GM12878 (cell line): ENCODE data around the gene MSI2. TPM values are rescaled to one million over a fixed set of nuclear protein-coding genes. Genes with fewer than 3 reads are reported as not detected.

Experiments
- ATAC-seq: fragments of 200-7000 bp; cut with Tn5 transposase; 3 replicates; pipeline ENCODE4 v1.9.1; 2020; ENCODE audit warnings: mild to moderate bottlenecking, moderate library complexity
- BruUV-seq: library from RNA; stranded (reverse); fragments of 400-500 nt; replicated peaks from 2 replicates; lab custom pipeline; 2021; lab: Mats Ljungman, UMichigan
- CTCF ChIA-PET: fragments of 300-600 bp; sonication (Branson Sonifier 250); formaldehyde crosslinking; extraction: SDS; loops from one replicate; lab custom pipeline; 2021; ENCODE audit warnings: inconsistent platforms; lab: Yijun Ruan, JAX
- POLR2A ChIA-PET: fragments of 350-600 bp; formaldehyde crosslinking; extraction: SDS; loops from one replicate; lab custom pipeline; 2021; ENCODE audit warnings: inconsistent platforms; lab: Charles Lee
- RAD21 ChIA-PET: fragments of 300-600 bp; sonication (Branson Sonifier 250); formaldehyde crosslinking; loops from one replicate; lab custom pipeline; 2023; ENCODE audit warnings: antibody characterized with exemption; ENCODE audit not compliant: unreplicated experiment; lab: Charles Lee
- SMC1A ChIA-PET: fragments of 300-600 bp; sonication (Branson Sonifier 250); formaldehyde crosslinking; loops from one replicate; lab custom pipeline; 2023; ENCODE audit not compliant: unreplicated experiment, uncharacterized antibody; lab: Charles Lee
- DNase-seq: peaks from one replicate; pipeline ENCODE4 v3.0.0-alpha.2; 2011; ENCODE audit warnings: low read depth, low spot score
- FAIRE-seq: peaks from 3 replicates; lab custom pipeline; 2011; peaks lifted over from hg19 to GRCh38; lab: Jason Lieb, UNC
- H2AFZ ChIP-seq: 2 replicates; pipeline ENCODE4 v1.6.0; 2011; ENCODE audit warnings: low read depth, low read length, control low read depth; ENCODE audit not compliant: control insufficient read depth
- H3K27ac ChIP-seq: 2 replicates; pipeline ENCODE4 v1.5.1; 2011; ENCODE audit warnings: control low read depth; ENCODE audit not compliant: control insufficient read depth, insufficient read depth
- H3K27me3 ChIP-seq, 2 experiments: replicated peaks in 1 of 2; 2 replicates each; pipeline versions ENCODE4 v1.6.0 to v1.6.1; 2011; ENCODE audit warnings: low read length in 1 of 2; ENCODE audit not compliant: control insufficient read depth in 2 of 2, insufficient read depth in 2 of 2
- H3K36me3 ChIP-seq, 2 experiments: 2 replicates each; pipeline ENCODE4 v1.5.1; 2011; ENCODE audit warnings: low read length in 1 of 2; ENCODE audit not compliant: control insufficient read depth in 2 of 2, insufficient read depth in 2 of 2
- H3K4me1 ChIP-seq: 2 replicates; pipeline ENCODE4 v1.6.1; 2011; ENCODE audit warnings: mild to moderate bottlenecking, low read length, moderate library complexity, mixed read lengths; ENCODE audit not compliant: control insufficient read depth, insufficient read depth
- H3K4me2 ChIP-seq: 2 replicates; pipeline ENCODE4 v1.6.0; 2011; ENCODE audit warnings: control low read depth; ENCODE audit not compliant: control insufficient read depth, insufficient read depth
- H3K4me3 ChIP-seq: fragments of 200-600 bp; sonication (generic); 2 replicates; pipeline ENCODE4 v1.5.1; 2016
- H3K79me2 ChIP-seq: 2 replicates; pipeline ENCODE4 v1.6.0; 2011; ENCODE audit warnings: low read length; ENCODE audit not compliant: control insufficient read depth, insufficient read depth
- H3K9ac ChIP-seq: 2 replicates; pipeline ENCODE4 v1.8.0; 2011; ENCODE audit warnings: low read length, control low read depth, mixed read lengths; ENCODE audit not compliant: control insufficient read depth, insufficient read depth
- H3K9me3 ChIP-seq: replicated peaks from 3 replicates; pipeline ENCODE4 v1.5.1; 2011; ENCODE audit warnings: mild to moderate bottlenecking, low read length; ENCODE audit not compliant: control insufficient read depth, insufficient read depth
- H4K20me1 ChIP-seq: 2 replicates; pipeline ENCODE4 v1.6.0; 2011; ENCODE audit not compliant: control insufficient read depth, insufficient read depth
- ASH2L ChIP-seq: fragments of 300-600, 200-600 bp; sonication (generic); IDR thresholded peaks from 2 replicates; pipeline ENCODE4 v1.6.1; 2017; ENCODE audit warnings: low read depth, mild to moderate bottlenecking, borderline replicate concordance
- ATF7 ChIP-seq: fragments of 450-650 bp; IDR thresholded peaks from 2 replicates; pipeline ENCODE4 v1.6.1; 2016; ENCODE audit warnings: low read depth, mild to moderate bottlenecking
- CHD1 ChIP-seq: IDR thresholded peaks from 2 replicates; pipeline ENCODE4 v1.6.1; 2012; ENCODE audit warnings: low read depth, low read length, improper control_type of control experiment
- CHD4 ChIP-seq: fragments of 200-600 bp; sonication (generic); IDR thresholded peaks from 2 replicates; pipeline ENCODE4 v1.6.1; 2016; ENCODE audit warnings: mild to moderate bottlenecking
- EGR1 ChIP-seq, 2 experiments: IDR thresholded peaks; 1 replicate in 1 of 2; 2 replicates in 1 of 2; pipeline ENCODE4 v1.6.1; 2011 to 2012; ENCODE audit warnings: low read depth in 2 of 2, low read length in 2 of 2, borderline replicate concordance in 1 of 2, mild to moderate bottlenecking in 1 of 2, moderate library complexity in 1 of 2
- FOXK2 ChIP-seq: fragments of 450-650 bp; IDR thresholded peaks from 2 replicates; pipeline ENCODE4 v1.6.1; 2017; ENCODE audit warnings: mild to moderate bottlenecking, moderate library complexity
- GATAD2B ChIP-seq: fragments of 450-650 bp; conservative IDR thresholded peaks from 2 replicates; pipeline ENCODE4 v1.6.1; 2017; ENCODE audit warnings: low read depth, mild to moderate bottlenecking, moderate library complexity
- HSF1 ChIP-seq: fragments of 150-350 bp; IDR thresholded peaks from 2 replicates; pipeline ENCODE4 v1.6.1; 2014; ENCODE audit warnings: mild to moderate bottlenecking, low read depth, low read length
- KLF5 ChIP-seq: fragments of 450-650 bp; IDR thresholded peaks from 2 replicates; pipeline ENCODE4 v1.6.1; 2014; ENCODE audit warnings: mild to moderate bottlenecking; ENCODE audit not compliant: partially characterized antibody
- MTA3 ChIP-seq: IDR thresholded peaks from 2 replicates; pipeline ENCODE4 v1.6.1; 2012; ENCODE audit warnings: low read length, inconsistent platforms, borderline replicate concordance
- RFX5 ChIP-seq: IDR thresholded peaks from 2 replicates; pipeline ENCODE4 v1.6.1; 2011; ENCODE audit warnings: low read depth, low read length, improper control_type of control experiment
- SMAD1 ChIP-seq: fragments of 450-650 bp; IDR thresholded peaks from 2 replicates; pipeline ENCODE4 v1.6.1; 2018; ENCODE audit warnings: mild to moderate bottlenecking, low read depth; ENCODE audit not compliant: partially characterized antibody
- USF2 ChIP-seq: IDR thresholded peaks from 2 replicates; pipeline ENCODE4 v1.6.1; 2011; ENCODE audit warnings: low read depth, low read length, improper control_type of control experiment, borderline replicate concordance
- ZBED1 ChIP-seq: IDR thresholded peaks from 2 replicates; pipeline ENCODE4 v1.6.1; 2016; ENCODE audit warnings: borderline replicate concordance
- ZNF622 ChIP-seq: fragments of 450-650 bp; IDR thresholded peaks from 2 replicates; pipeline ENCODE4 v1.6.1; 2017; ENCODE audit warnings: mild to moderate bottlenecking, inconsistent platforms
- ZZZ3 ChIP-seq: IDR thresholded peaks from 2 replicates; pipeline ENCODE4 v1.6.1; 2011; ENCODE audit warnings: low read depth; ENCODE audit not compliant: control insufficient read depth, insufficient read length
- WGBS: methylation state at CpG from one replicate; pipeline ENCODE4 v1.1.6; 2016; ENCODE audit warnings: low lambda C conversion rate; ENCODE audit not compliant: insufficient replicate concordance, insufficient coverage; ENCODE audit errors: missing lambda C conversion rate; 5-methylcytosine and 5-hydroxymethylcytosine counted together
- in situ Hi-C: fragments of 300-500 bp; cut with MboI; formaldehyde crosslinking; loops from 9 replicates; pipeline ENCODE4 v1.14.3; 2018; ENCODE audit warnings: mixed read lengths
- intact Hi-C: fragments of 100-400 bp; cut with micrococcal nuclease; formaldehyde crosslinking; loops from one replicate; pipeline ENCODE4 v1.14.2; 2022; ENCODE audit not compliant: unreplicated experiment
- polyA plus RNA-seq, 11 experiments: library from polyadenylated mRNA; depleted of rRNA in 4 of 11; unstranded in 6 of 11; stranded (reverse) in 5 of 11; fragments of >200 nt; fragmentation: Nextera tagmentation in 4 of 11; fragmentation: Illumina TruSeq in 1 of 11; extraction: Ambion mirVana in 4 of 11; extraction: Trizol in 1 of 11; gene quantifications; 1 replicate in 1 of 11; 2 replicates in 10 of 11; pipeline versions ENCODE4 v1.2.1 to v1.2.3, GENCODE V29; 2011 to 2016; ENCODE audit warnings: inconsistent platforms in 2 of 11, missing spikeins in 2 of 11, low read depth in 1 of 11
- total RNA-seq, 4 experiments: library from RNA; depleted of rRNA in 3 of 4; stranded (reverse); fragments of >200 nt in 3 of 4; fragmentation: Illumina TruSeq in 1 of 4; extraction: Trizol in 1 of 4; gene quantifications; 2 replicates each; pipeline versions ENCODE4 v1.2.1 to v1.2.3, GENCODE V29; 2013 to 2021
- TF ChIP-seq, protein P1 (sequence below): IDR thresholded peaks from 2 replicates; pipeline ENCODE4 v1.6.1; 2012; ENCODE audit warnings: low read depth, low read length, improper control_type of control experiment

The MSI2 gene
- total and polyA plus RNA-seq, 10 of the 15 experiments (the other 5 are each of a cell fraction or from before 2014, with no cell fraction given): 6.1 to 76.1 (median 42.0) TPM

- Histone ChIP-seq H3K9me3 (no peaks in the 10 kb centered on the region; the same call in none of the 3 replicates), H3K4me2 (no peak overlapping the region), H4K20me1 (no peaks in the 10 kb centered on the region), H3K9ac (no peak overlapping the region), H3K4me3 (no peak overlapping the region), H3K27ac (no peak overlapping the region), H3K79me2 (no peaks in the 10 kb centered on the region), H3K27me3 (no peaks in the 10 kb centered on the region), H2AFZ (no peak overlapping the region), H3K36me3 (no peaks in the 10 kb centered on the region), H3K4me1 (0 out of 2 replicates have a peak, but pooled peaks cover under 1% of the 10 kb centered on the region)
- ATAC-seq (no peak), FAIRE-seq (no peak), DNase-seq (no peak)
- in situ Hi-C loops: no loop called here
- CTCF ChIA-PET: interaction anchor here (0.8 to 1.9 kb wide), 4 partner anchors 21 to 562 kb away, joined by 3 to 8 read pairs (median 4); no protein-coding TSS in a partner anchor
- intact Hi-C loops: no loop called here
- POLR2A ChIA-PET: no interaction called here
- TF ChIP-seq ZBED1 (no peak), FOXK2 (no peak), SMAD1 (no peak), ATF7 (no peak), ZZZ3 (no peak), CHD4 (no peak), MTA3 (no peak), EGR1 (IDR thresholded peaks at IDR 0.05; ENCODE audit: borderline replicate concordance in 1 of 2, low read depth in 2 of 2, low read length in 2 of 2) (no peak), HSF1 (no peak), GATAD2B (no peak), ASH2L (no peak), KLF5 (no peak), ZNF622 (no peak), USF2 (no peak), RFX5 (no peak), CHD1 (no peak)
- TF ChIP-seq, protein P1, sequence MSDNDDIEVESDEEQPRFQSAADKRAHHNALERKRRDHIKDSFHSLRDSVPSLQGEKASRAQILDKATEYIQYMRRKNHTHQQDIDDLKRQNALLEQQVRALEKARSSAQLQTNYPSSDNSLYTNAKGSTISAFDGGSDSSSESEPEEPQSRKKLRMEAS: no peak
- WGBS: 96% methylated on average over 1 of the region's 1 CpG
- SMC1A ChIA-PET: interaction anchor here (1.3 kb wide), 1 partner anchor 10 kb away, joined by 3 read pairs; no protein-coding TSS in a partner anchor
- RAD21 ChIA-PET: interaction anchor here (1.3 kb wide), 1 partner anchor 20 kb away, joined by 4 read pairs; no protein-coding TSS in a partner anchor
- no TSS peak for BruUV-seq
Observed at GRCh38 chr17:57691939-57692338, 435.6 kb downstream of the MSI2 start.
